Stimulated activated CD8-positive, alpha-beta memory T cell treated with anti-CD3 and anti-CD28 coated beads, Interleukin-15, amount 100 ng/mL, for 1 hour (primary cell): ENCODE results near the gene GFI1.
"Not testable (repeated sequence)": the region's sequence is repeated elsewhere in the genome, so short reads cannot be mapped to it uniquely, and the experiment has no call there.

Source experiments
- DNase-seq: peaks from one replicate; pipeline ENCODE4 v3.0.0-alpha.2; 2020; ENCODE audit warnings: low read depth

Gene GFI1

GRCh38 chr1:92464588-92465255 is 22.0 kb downstream of the GFI1 start:
- no peak for DNase-seq

- no peak for DNase-seq
Observed at GRCh38 chr1:92461364-92462097, 25.2 kb downstream of the GFI1 start.

GRCh38 chr1:92459871-92460320 is 26.8 kb downstream of the GFI1 start:
- DNase-seq, result no peak

- no peak for DNase-seq
Observed at GRCh38 chr1:92458146-92458545, 28.6 kb downstream of the GFI1 start.

GRCh38 chr1:92447976-92448375 is 38.7 kb downstream of the GFI1 start:
- no peak for DNase-seq

GRCh38 chr1:92447033-92447681 is 39.6 kb downstream of the GFI1 start:
- DNase-seq, result no peak

GRCh38 chr1:92446546-92446945 is 40.2 kb downstream of the GFI1 start:
- no peak for DNase-seq

GRCh38 chr1:92445865-92446264 is 40.9 kb downstream of the GFI1 start:
- no peak for DNase-seq

GRCh38 chr1:92444351-92444750 is 42.4 kb downstream of the GFI1 start:
- no peak for DNase-seq

GRCh38 chr1:92443893-92444292 is 42.8 kb downstream of the GFI1 start:
- DNase-seq, result no peak

GRCh38 chr1:92442351-92442750 is 44.4 kb downstream of the GFI1 start:
- DNase-seq, result no peak

- DNase-seq, result no peak
Observed at GRCh38 chr1:92441697-92442342, 44.9 kb downstream of the GFI1 start.

- no peak for DNase-seq
Observed at GRCh38 chr1:92441316-92441696, 45.4 kb downstream of the GFI1 start.

- DNase-seq, result no peak
Observed at GRCh38 chr1:92439291-92439690, 47.4 kb downstream of the GFI1 start.

- DNase-seq, result not testable (repeated sequence)
Observed at GRCh38 chr1:92434572-92434971, 52.2 kb downstream of the GFI1 start.

- DNase-seq, result no peak
Observed at GRCh38 chr1:92430030-92430429, 56.7 kb downstream of the GFI1 start.

- no peak for DNase-seq
Observed at GRCh38 chr1:92425617-92426016, 61.1 kb downstream of the GFI1 start.
